HG02973 (cell line): ENCODE measurements around the gene BCL2.

Experiments used
- ATAC-seq: cut with Tn5 transposase; IDR thresholded peaks from one replicate; pipeline ENCODE4 v1.9.1; 2021; ENCODE audit warnings: moderate library complexity; ENCODE audit not compliant: unreplicated experiment

The BCL2 gene

GRCh38 chr18:63329431-63330145, 10.0 kb upstream of the BCL2 start:
- no peak for ATAC-seq

- no peak for ATAC-seq
Measured at GRCh38 chr18:63326011-63326410, 6.4 kb upstream of the BCL2 start.

DNA sequence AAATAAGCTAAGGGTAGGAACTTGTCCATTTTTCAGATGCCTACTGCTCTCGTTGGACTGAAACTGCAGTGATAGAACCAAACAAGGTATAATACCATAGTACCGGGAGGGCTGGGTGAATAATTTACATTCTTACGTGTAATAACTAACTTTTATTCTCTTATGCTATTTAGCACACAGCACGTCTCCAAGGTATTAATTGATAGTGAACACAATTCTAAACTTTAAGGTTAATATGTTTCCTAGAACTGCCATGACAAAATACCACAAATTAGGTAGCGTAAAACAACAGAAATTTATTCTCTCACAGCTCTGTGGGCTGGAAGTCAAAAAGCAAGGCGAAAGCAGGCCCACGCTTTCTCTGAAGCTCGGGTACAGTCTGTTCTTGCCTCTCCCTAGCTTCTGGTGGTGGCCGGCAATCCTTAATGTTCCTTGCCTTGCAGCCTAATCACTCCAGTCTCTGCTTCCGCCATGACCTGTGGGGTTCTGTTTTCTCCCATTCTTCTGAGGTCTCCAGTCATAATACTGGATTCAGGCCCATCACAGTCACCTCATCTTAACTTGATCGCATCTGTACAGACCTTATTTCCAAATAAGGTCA, 5.6 kb upstream of the BCL2 start:
- ATAC-seq = no peak

- ATAC-seq = no peak
Measured at GRCh38 chr18:63322908-63323634, 3.5 kb upstream of the BCL2 start.

DNA sequence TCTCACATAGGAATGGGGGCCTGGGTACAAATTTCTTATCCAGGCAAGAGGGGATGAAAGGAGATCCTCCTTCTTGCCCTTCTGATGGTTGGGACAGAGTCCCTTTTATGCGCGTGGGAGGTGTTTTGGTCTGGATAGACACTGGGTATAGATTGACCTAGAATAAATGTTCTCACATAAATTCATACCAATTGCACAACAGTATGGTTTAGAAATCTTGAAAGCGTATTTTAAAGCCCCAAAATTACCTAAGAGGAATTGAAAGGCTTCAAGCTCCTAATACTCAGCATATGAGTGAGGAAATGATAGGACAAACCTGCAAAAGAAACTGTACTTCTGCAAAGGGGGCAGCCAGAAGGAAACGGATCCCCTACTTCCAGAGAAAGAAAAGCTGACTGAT, 2.6 kb upstream of the BCL2 start:
- ATAC-seq = no peak

- no peak for ATAC-seq
Measured at GRCh38 chr18:63321291-63321690, 1.7 kb upstream of the BCL2 start.

- no peak for ATAC-seq
Measured at GRCh38 chr18:63320975-63321265, 1.4 kb upstream of the BCL2 start.

DNA sequence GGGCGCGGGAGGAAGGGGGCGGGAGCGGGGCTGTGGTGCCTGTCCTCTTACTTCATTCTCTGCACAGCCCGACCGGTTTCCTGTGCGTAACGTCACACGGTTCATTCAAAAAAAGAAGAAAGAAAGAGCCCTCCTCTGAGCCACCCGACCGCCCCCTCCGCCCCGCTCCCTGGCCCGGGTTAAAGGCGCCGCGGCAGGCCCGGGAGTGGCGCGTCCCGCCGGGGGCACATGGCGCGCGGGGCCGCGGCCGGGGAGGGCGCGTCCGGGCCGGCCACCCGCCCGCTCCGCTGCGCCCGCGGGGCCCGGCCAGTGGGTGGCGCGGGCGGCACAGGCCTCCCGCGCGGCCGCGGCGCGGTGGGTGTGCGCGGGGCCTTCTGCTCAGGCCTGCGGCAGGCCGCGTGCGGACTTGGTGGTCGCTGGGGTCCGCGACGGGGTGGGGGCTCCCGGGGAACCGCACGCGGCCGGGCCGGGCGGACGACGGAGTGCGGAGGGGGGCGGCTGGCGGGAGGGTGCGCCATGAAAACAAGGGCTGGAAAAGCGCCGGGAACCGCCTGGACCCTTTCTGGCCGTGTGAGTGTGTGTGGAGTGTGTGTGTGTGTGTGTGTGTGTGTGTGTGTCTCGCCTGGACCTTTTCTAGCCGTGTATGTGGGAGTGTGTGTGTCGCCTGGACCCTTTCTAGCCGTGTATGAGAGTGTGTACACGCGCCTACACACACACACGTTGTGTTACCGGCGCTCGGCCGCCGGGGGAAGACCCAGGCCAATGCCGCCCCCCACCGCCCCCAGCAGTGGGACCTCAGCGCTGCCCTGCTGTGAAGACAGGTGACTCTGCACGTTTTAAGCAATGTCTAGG, 780 bp upstream of the BCL2 start:
- ATAC-seq = peak; percentile 50

DNA sequence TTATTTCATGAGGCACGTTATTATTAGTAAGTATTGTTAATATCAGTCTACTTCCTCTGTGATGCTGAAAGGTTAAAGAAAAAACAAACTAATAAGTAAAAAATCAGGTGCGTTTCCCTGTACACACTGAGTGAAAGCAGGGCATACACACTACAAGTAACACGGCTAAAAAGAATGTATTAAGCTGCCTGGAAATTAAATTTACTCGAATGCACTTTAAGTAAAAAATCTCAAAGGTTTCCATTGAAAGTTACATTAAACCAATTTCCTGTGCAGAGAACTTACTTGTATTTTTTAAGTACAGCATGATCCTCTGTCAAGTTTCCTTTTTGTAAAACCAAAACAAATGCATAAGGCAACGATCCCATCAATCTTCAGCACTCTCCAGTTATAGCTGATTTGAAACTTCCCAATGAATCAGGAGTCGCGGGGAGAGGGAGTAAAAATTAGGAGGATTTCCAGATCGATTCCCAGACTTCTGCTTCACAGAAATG, 633 bp downstream of the BCL2 start:
- ATAC-seq = no peak

DNA sequence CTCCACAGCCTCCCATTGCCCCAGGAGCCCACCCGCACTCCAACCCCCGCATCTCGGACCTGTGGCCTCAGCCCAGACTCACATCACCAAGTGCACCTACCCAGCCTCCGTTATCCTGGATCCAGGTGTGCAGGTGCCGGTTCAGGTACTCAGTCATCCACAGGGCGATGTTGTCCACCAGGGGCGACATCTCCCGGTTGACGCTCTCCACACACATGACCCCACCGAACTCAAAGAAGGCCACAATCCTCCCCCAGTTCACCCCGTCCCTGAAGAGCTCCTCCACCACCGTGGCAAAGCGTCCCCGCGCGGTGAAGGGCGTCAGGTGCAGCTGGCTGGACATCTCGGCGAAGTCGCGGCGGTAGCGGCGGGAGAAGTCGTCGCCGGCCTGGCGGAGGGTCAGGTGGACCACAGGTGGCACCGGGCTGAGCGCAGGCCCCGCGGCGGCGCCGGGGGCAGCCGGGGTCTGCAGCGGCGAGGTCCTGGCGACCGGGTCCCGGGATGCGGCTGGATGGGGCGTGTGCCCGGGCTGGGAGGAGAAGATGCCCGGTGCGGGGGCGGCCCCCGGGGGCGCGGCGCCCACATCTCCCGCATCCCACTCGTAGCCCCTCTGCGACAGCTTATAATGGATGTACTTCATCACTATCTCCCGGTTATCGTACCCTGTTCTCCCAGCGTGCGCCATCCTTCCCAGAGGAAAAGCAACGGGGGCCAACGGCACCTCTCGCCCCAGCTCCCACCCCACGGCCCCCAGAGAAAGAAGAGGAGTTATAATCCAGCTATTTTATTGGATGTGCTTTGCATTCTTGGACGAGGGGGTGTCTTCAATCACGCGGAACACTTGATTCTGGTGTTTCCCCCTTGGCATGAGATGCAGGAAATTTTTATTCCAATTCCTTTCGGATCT, 1.3 kb downstream of the BCL2 start:
- peak; percentile 49 for ATAC-seq

- no peak for ATAC-seq
Measured at GRCh38 chr18:63317556-63317946, 2.0 kb downstream of the BCL2 start.

DNA sequence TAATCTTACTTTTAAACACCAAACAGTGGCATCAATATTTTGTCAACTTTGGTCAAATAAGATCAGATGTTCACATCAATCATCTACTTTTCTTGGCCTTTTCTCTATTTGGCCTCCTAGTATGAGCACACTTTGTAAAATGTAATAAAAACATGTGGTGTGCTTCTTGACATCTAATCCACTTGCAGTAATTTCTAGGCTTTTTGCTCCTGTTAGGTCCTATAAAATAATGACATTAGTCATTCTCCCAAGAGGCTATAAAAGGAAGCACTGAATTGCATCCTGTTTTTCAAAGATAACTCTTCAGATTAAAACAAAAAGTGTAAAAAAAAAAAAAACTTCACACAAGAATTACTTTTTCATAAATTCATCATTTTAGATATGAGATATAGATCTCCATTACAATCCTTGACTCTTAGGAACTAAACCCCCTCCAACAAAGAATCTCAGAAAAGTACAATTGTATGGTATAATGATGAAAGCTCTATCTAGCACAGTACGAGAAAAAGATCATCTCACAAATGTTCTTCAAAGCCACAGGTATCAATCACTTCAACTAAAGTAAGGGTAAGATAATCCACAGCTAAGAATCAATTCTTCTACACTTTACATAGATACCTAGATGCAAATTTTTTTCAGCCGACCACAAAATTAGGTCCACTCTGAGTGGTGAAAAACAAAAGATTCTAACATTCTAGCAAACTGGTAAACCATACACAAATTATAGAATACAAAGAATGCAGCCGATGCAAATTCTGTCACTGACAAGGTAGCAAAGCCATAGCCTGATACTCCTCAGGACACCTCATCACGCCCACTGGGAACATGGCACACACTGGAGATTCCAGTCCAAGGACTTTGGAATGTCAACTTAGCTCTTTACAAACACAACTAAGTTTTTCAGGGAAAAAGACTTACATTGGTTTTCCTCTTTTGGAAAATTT, 2.7 kb downstream of the BCL2 start:
- no peak for ATAC-seq

- ATAC-seq = no peak
Measured at GRCh38 chr18:63315876-63316275, 3.7 kb downstream of the BCL2 start.

DNA sequence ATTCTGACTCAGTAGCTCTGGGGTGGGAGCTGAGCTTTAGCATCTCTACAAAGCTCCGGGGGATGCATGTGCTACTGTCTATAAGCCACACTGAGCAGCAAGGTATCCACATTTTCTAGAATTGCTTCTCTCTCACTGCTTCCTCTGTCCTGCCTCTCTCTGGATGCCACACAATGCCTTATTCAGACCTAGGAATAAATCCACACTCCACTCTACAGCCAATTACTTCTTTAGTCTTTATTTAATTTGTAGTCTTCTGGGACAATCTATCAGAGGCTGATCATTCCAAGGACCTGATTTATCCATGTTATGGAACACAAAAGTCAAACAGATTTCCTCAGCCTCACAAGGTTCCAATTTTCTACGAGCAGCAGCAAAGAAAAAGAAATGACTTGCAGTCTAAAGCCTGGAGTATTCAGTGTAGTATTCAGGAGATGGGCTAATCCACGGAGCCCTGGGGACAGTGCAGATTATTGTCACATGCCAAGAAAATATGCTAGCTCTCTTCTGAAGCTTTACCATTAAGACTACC, 4.4 kb downstream of the BCL2 start:
- no peak for ATAC-seq

DNA sequence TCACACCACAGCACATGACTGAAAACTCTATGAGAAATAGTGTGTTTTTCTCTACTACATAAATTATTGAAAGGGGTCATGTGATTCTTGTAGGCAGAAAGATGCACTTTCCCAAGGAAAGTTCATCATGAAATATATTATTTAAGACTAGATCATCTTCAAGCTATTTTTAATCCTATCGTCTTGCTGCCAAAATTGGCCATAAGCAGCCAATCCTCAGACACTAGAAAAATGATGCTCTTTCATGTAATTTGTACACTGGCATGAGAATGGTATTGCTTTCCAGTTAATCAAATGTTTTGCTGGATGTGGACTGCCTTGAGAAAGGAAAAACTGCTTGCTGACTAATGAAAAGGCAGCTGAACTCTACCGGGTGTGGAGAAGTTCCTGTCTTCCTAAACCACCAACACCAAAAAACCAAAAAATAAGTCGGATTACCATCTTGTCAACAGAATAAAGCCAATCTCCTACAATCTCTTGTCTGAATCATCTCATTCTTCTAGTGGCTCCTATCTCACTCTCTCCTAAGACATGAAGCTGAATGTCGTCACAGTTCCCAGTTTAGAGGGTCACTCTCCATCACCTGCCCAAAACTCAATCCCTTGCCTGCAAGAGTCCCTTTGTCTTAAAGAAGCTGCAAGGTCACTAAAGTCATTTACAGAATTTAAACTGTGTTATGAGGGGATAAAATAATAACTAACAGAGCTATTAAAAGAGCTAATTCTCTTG, 5.3 kb downstream of the BCL2 start:
- no peak for ATAC-seq

DNA sequence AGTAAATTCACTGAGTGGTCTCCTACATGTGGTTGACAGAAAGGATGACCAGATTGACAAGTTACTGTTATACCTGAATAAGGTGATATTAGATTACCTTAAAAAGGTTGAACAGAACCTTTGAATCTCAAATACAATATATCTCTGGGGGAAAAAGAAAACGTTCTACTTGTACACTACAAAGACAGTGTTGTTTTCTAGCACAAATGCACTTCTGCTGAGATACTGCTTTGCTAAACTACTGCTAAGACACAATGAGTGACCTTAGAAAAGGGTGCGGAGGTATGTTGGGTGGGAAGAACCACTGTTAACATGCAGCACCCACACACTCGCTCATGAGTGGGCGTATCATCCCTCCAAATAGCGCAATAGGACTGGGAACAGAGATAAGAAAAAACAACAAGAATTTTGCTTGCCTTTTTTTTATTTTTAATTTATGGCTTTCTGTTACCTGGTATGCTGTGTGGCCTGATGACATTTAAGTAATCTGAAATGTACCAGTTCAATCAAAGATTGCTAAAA, 6.1 kb downstream of the BCL2 start:
- ATAC-seq = no peak

GRCh38 chr18:63312737-63313395, 6.7 kb downstream of the BCL2 start:
- ATAC-seq = peak; percentile 23

GRCh38 chr18:63312019-63312409, 7.6 kb downstream of the BCL2 start:
- peak; percentile 1 for ATAC-seq
